HEK293T (cell line): Measurements from ENCODE around the gene SCAF1.
A peak's percentile ranks its signal among the peaks of the same experiment; 100 is the strongest.

Experiments
- CTCF ChIA-PET: fragments of 350-600 bp; formaldehyde crosslinking; extraction: SDS; loops from one replicate; lab custom pipeline; 2021; ENCODE audit warnings: antibody characterized with exemption, inconsistent platforms; lab: Yijun Ruan, JAX
- POLR2A ChIA-PET: fragments of 350-600 bp; formaldehyde crosslinking; extraction: SDS; loops from one replicate; lab custom pipeline; 2020; ENCODE audit warnings: antibody characterized with exemption, inconsistent platforms; lab: Yijun Ruan, JAX
- DNase-seq: peaks from one replicate; pipeline ENCODE4 v3.0.0; 2012; ENCODE audit warnings: mixed read lengths; ENCODE audit errors: extremely low spot score
- ARNT ChIP-seq: fragments of 450-650 bp; IDR thresholded peaks from 2 replicates; pipeline ENCODE4 v1.6.1; 2017; ENCODE audit warnings: mild to moderate bottlenecking
- BHLHE40 ChIP-seq: fragments of 450-650 bp; IDR thresholded peaks from 2 replicates; pipeline ENCODE4 v1.6.1; 2016; ENCODE audit warnings: mild to moderate bottlenecking, moderate library complexity, borderline replicate concordance
- CTBP1 ChIP-seq: fragments of 450-650 bp; IDR thresholded peaks from 2 replicates; pipeline ENCODE4 v1.6.1; 2016; ENCODE audit warnings: borderline replicate concordance
- ELF4 ChIP-seq: fragments of 450-650 bp; IDR thresholded peaks from 2 replicates; pipeline ENCODE4 v1.6.1; 2017; ENCODE audit warnings: antibody characterized with exemption
- FOXA1 ChIP-seq: fragments of 450-650 bp; IDR thresholded peaks from 2 replicates; pipeline ENCODE4 v1.6.1; 2016; ENCODE audit warnings: mild to moderate bottlenecking
- FOXK2 ChIP-seq: fragments of 450-650 bp; IDR thresholded peaks from 2 replicates; pipeline ENCODE4 v1.6.1; 2016; ENCODE audit warnings: mild to moderate bottlenecking
- FOXM1 ChIP-seq: fragments of 450-650 bp; IDR thresholded peaks from 2 replicates; pipeline ENCODE4 v1.6.1; 2017; ENCODE audit warnings: mild to moderate bottlenecking, borderline replicate concordance
- HDGF ChIP-seq: fragments of 450-650 bp; IDR thresholded peaks from 2 replicates; pipeline ENCODE4 v1.6.1; 2017; ENCODE audit warnings: antibody characterized with exemption, borderline replicate concordance
- L3MBTL2 ChIP-seq: fragments of 450-650 bp; conservative IDR thresholded peaks from 2 replicates; pipeline ENCODE4 v1.6.1; 2016; ENCODE audit warnings: mild to moderate bottlenecking
- LEF1 ChIP-seq: fragments of 450-650 bp; IDR thresholded peaks from 2 replicates; pipeline ENCODE4 v1.6.1; 2017; ENCODE audit warnings: mild to moderate bottlenecking, borderline replicate concordance
- NFRKB ChIP-seq: fragments of 450-650 bp; IDR thresholded peaks from 2 replicates; pipeline ENCODE4 v1.6.1; 2016; ENCODE audit warnings: mild to moderate bottlenecking, moderate library complexity
- PKNOX1 ChIP-seq: fragments of 450-650 bp; IDR thresholded peaks from 2 replicates; pipeline ENCODE4 v1.6.1; 2016
- SP1 ChIP-seq: fragments of 450-650 bp; IDR thresholded peaks from 2 replicates; pipeline ENCODE4 v1.6.1; 2017
- SUZ12 ChIP-seq: fragments of 450-650 bp; IDR thresholded peaks from 2 replicates; pipeline ENCODE4 v1.6.1; 2016; ENCODE audit warnings: mild to moderate bottlenecking
- TARDBP ChIP-seq: fragments of 450-650 bp; IDR thresholded peaks from 2 replicates; pipeline ENCODE4 v1.6.1; 2016
- ZNF384 ChIP-seq: fragments of 450-650 bp; IDR thresholded peaks from 2 replicates; pipeline ENCODE4 v1.6.1; 2016

Gene SCAF1

GRCh38 chr19:49663224-49663623 lies 21.2 kb downstream of the SCAF1 start:
- DNase-seq = no peak
- ChIA-PET POLR2A (interaction anchor here (1.4 to 5.2 kb wide), 3 partner anchors 13 to 22 kb away, joined by 6 to 57 read pairs (median 44); partner anchors contain the start of genes PRMT1, RRAS and SCAF1), CTCF (no interaction called here)
- TF ChIP-seq CTBP1 = no peak
- TF ChIP-seq HDGF = no peak
- no peak for TF ChIP-seq FOXK2
- no peak for TF ChIP-seq FOXA1
- TF ChIP-seq L3MBTL2 = no peak
- TF ChIP-seq SP1 = no peak
- TF ChIP-seq SUZ12 = no peak
- no peak for TF ChIP-seq LEF1
- TF ChIP-seq FOXM1 = no peak
- no peak for TF ChIP-seq NFRKB
- TF ChIP-seq BHLHE40 = no peak

GRCh38 chr19:49664171-49665035 lies 22.4 kb downstream of the SCAF1 start:
- ChIA-PET CTCF (interaction anchor here (1.0 to 1.5 kb wide), 4 partner anchors 11 to 94 kb away, joined by 3 to 5 read pairs (median 4); no protein-coding TSS in a partner anchor), POLR2A (interaction anchor here (0.7 to 5.2 kb wide), 10 partner anchors 9 to 83 kb away, joined by 3 to 57 read pairs (median 5); partner anchors contain the start of genes PRMT1, PRRG2, RRAS and SCAF1)
- peak; percentile 85 for DNase-seq
- TF ChIP-seq PKNOX1 = no peak
- no peak for TF ChIP-seq TARDBP
- TF ChIP-seq LEF1 = no peak
- no peak for TF ChIP-seq FOXM1
- TF ChIP-seq L3MBTL2 = no peak
- no peak for TF ChIP-seq ELF4
- TF ChIP-seq SP1 = no peak
- TF ChIP-seq ZNF384 = no peak
- no peak for TF ChIP-seq HDGF
- TF ChIP-seq SUZ12 = no peak
- TF ChIP-seq FOXK2 = no peak
- TF ChIP-seq CTBP1 = no peak
- no peak for TF ChIP-seq ARNT

GRCh38 chr19:49665036-49665350 lies 23.0 kb downstream of the SCAF1 start:
- ChIA-PET CTCF (interaction anchor here (1.0 to 1.5 kb wide), 4 partner anchors 11 to 95 kb away, joined by 3 to 5 read pairs (median 4); no protein-coding TSS in a partner anchor), POLR2A (interaction anchor here (0.7 to 5.2 kb wide), 9 partner anchors 10 to 605 kb away, joined by 3 to 57 read pairs (median 4); partner anchors contain the start of genes PRMT1, PRRG2, RRAS and SCAF1)
- DNase-seq = no peak
- TF ChIP-seq PKNOX1 = no peak
- no peak for TF ChIP-seq TARDBP
- no peak for TF ChIP-seq SP1
- no peak for TF ChIP-seq L3MBTL2
- no peak for TF ChIP-seq FOXA1
- no peak for TF ChIP-seq NFRKB
- no peak for TF ChIP-seq ELF4
- no peak for TF ChIP-seq FOXK2
- no peak for TF ChIP-seq LEF1
- TF ChIP-seq HDGF = no peak
- no peak for TF ChIP-seq CTBP1
- TF ChIP-seq BHLHE40 = no peak
- TF ChIP-seq SUZ12 = no peak
- no peak for TF ChIP-seq FOXM1
- TF ChIP-seq ARNT = no peak

GRCh38 chr19:49665351-49666119 lies 23.5 kb downstream of the SCAF1 start, which contains the start of the genes BCL2L12 and IRF3:
Gene BCL2L12 (plus strand): TSS chr19:49665933. CDS start chr19:49666693, 760 bp downstream.
Gene IRF3 (minus strand): TSS chr19:49665857. CDS start chr19:49664838, 1,019 bp downstream.
- peak; percentile 16; the same call in 1 of the 2 replicates for TF ChIP-seq L3MBTL2
- no peak for TF ChIP-seq ARNT
- ChIA-PET CTCF (interaction anchor here (1.0 to 1.5 kb wide), 3 partner anchors 13 to 95 kb away, joined by 3 to 4 read pairs (median 4); no protein-coding TSS in a partner anchor), POLR2A (interaction anchor here (0.7 to 5.2 kb wide), 8 partner anchors 10 to 605 kb away, joined by 3 to 57 read pairs (median 4); partner anchors contain the start of genes PRMT1, RRAS and SCAF1)
- peak; percentile 92 for DNase-seq

- ChIA-PET POLR2A (interaction anchor here (0.9 to 5.2 kb wide), 6 partner anchors 11 to 85 kb away, joined by 3 to 57 read pairs (median 16); partner anchors contain the start of genes PRMT1, PRRG2, RRAS and SCAF1), CTCF (interaction anchor here (1.2 kb wide), 1 partner anchor 13 kb away, joined by 3 read pairs; no protein-coding TSS in a partner anchor)
- DNase-seq = no peak
- TF ChIP-seq FOXA1 (no peak), FOXM1 (no peak), FOXK2 (no peak), NFRKB (no peak), HDGF (no peak), BHLHE40 (no peak), ZNF384 (no peak), SUZ12 (no peak), TARDBP (no peak), PKNOX1 (no peak), ARNT (no peak), ELF4 (no peak), CTBP1 (no peak), SP1 (no peak), LEF1 (no peak), L3MBTL2 (no peak)
These were observed 24.1 kb downstream of the SCAF1 start for GRCh38 chr19:49666120-49666444.
